Fibroblast of lung (primary cell): ENCODE results near the gene CCDC92B. TPM values are rescaled to one million over a fixed set of nuclear protein-coding genes. Genes with fewer than 3 reads are reported as not detected.

Source experiments
- DNase-seq, 2 donors: peaks; one replicate each; pipeline versions ENCODE4 v3.0.0 to v3.0.0-alpha.2; 2010; ENCODE audit warnings: low read depth in 2 of 2
- H2AFZ ChIP-seq: 2 replicates; pipeline ENCODE4 v1.5.1; 2012; ENCODE audit warnings: low read length, control low read depth, inconsistent platforms
- H3K27ac ChIP-seq: 2 replicates; pipeline ENCODE4 v1.5.1; 2011; ENCODE audit warnings: low read length, control low read depth; ENCODE audit not compliant: insufficient read depth
- H3K27me3 ChIP-seq: 2 replicates; pipeline ENCODE4 v1.5.1; 2011; ENCODE audit warnings: mild to moderate bottlenecking, low read length; ENCODE audit not compliant: control insufficient read depth, insufficient read depth
- H3K36me3 ChIP-seq: 2 replicates; pipeline ENCODE4 v1.5.1; 2011; ENCODE audit warnings: low read length; ENCODE audit not compliant: control insufficient read depth, insufficient read depth
- H3K4me1 ChIP-seq: 2 replicates; pipeline ENCODE4 v1.5.1; 2011; ENCODE audit warnings: low read length; ENCODE audit not compliant: control insufficient read depth, insufficient read depth; ENCODE audit errors: extremely low read depth
- H3K4me2 ChIP-seq: 2 replicates; pipeline ENCODE4 v1.5.1; 2011; ENCODE audit warnings: low read length, control low read depth; ENCODE audit not compliant: insufficient read depth; ENCODE audit errors: extremely low read depth
- H3K4me3 ChIP-seq, 4 experiments: fragments of 200-600 bp in 1 of 4; sonication (generic) in 1 of 4; replicated peaks in 1 of 4; 2 replicates each; pipeline ENCODE4 v1.5.1; 2011 to 2016; ENCODE audit warnings: low read length in 4 of 4, low read depth in 3 of 4, mild to moderate bottlenecking in 3 of 4, control low read depth in 2 of 4, inconsistent platforms in 1 of 4, mixed read lengths in 1 of 4; ENCODE audit not compliant: insufficient read depth in 1 of 4; ENCODE audit errors: control extremely low read depth in 1 of 4
- H3K79me2 ChIP-seq: 2 replicates; pipeline ENCODE4 v1.5.1; 2012; ENCODE audit warnings: mild to moderate bottlenecking, low read length, inconsistent platforms; ENCODE audit not compliant: control insufficient read depth, insufficient read depth
- H3K9ac ChIP-seq: 2 replicates; pipeline ENCODE4 v1.5.1; 2011; ENCODE audit warnings: mild to moderate bottlenecking, low read length, control low read depth; ENCODE audit not compliant: insufficient read depth
- H3K9me3 ChIP-seq: 2 replicates; pipeline ENCODE4 v1.5.1; 2012; ENCODE audit warnings: low read depth, low read length; ENCODE audit not compliant: control insufficient read depth, insufficient read depth
- H4K20me1 ChIP-seq: 2 replicates; pipeline ENCODE4 v1.5.1; 2011; ENCODE audit warnings: low read length; ENCODE audit not compliant: control insufficient read depth, insufficient read depth; ENCODE audit errors: extremely low read depth
- CTCF ChIP-seq, 2 donors: IDR thresholded peaks in 1 of 2; conservative IDR thresholded peaks in 1 of 2; 1 replicate in 1 of 2; 2 replicates in 1 of 2; pipeline ENCODE4 v1.5.1; 2011 to 2012; ENCODE audit warnings: low read length in 2 of 2, control low read depth in 1 of 2, inconsistent platforms in 1 of 2, low read depth in 1 of 2, mild to moderate bottlenecking in 1 of 2
- EZH2 ChIP-seq: IDR thresholded peaks from 2 replicates; pipeline ENCODE4 v1.5.1; 2012; ENCODE audit warnings: low read length, control low read depth, mild to moderate bottlenecking; ENCODE audit errors: missing control alignments
- polyA minus RNA-seq: library from RNA; depleted of rRNA, polyadenylated mRNA; stranded (reverse); fragments of >200 nt; gene quantifications from 2 replicates; pipeline ENCODE4 v1.2.3, GENCODE V29; 2011; ENCODE audit warnings: low replicate concordance
- polyA plus RNA-seq, 2 donors: library from polyadenylated mRNA; depleted of rRNA in 1 of 2; stranded (reverse) in 1 of 2; unstranded in 1 of 2; fragments of >200 nt; gene quantifications; 2 replicates each; pipeline ENCODE4 v1.2.1, GENCODE V29; 2011 to 2012; ENCODE audit warnings: missing spikeins in 1 of 2
- total RNA-seq: library from RNA; depleted of rRNA; stranded (reverse); fragments of >200 nt; gene quantifications from 2 replicates; pipeline ENCODE4 v1.2.1, GENCODE V29; 2014

CCDC92B gene
- total RNA-seq (not detected in 2 replicates), polyA plus RNA-seq (not detected in 2 replicates), polyA minus RNA-seq (not detected in 2 replicates)
- not detected in 2 replicates for polyA plus RNA-seq (2012)

GRCh38 chr17:2749058-2749783 lies at the start of gene CCDC92B:
Gene CCDC92B, minus strand, starts transcription at chr17:2749652. Its CDS starts 14,507 bp downstream, at chr17:2735145.
- no peak for DNase-seq

GRCh38 chr17:2798678-2799077 lies 49.2 kb upstream of the CCDC92B start:
- Histone ChIP-seq H3K27me3 (peaks cover 3% of the 10 kb centered on the region), H3K79me2 (no peaks in the 10 kb centered on the region), H3K36me3 (no peaks in the 10 kb centered on the region), H4K20me1 (no peaks in the 10 kb centered on the region), H2AFZ (no peak overlapping the region), H3K9me3 (no peaks in the 10 kb centered on the region), H3K4me2 (no peak overlapping the region), H3K27ac (no peak overlapping the region), H3K4me1 (no peaks in the 10 kb centered on the region), H3K9ac (no peak overlapping the region), H3K4me3 (no peak overlapping the region)
- TF ChIP-seq EZH2: no peak
- TF ChIP-seq CTCF (conservative IDR thresholded peaks at IDR 0.05 in 1 of 2, IDR thresholded peaks at IDR 0.05 in 1 of 2; ENCODE audit: low read depth in 1 of 2, low read length in 2 of 2): no peak
- no peak for DNase-seq

More at GRCh38 chr17:2749058-2749783, at the start of gene CCDC92B:
- Histone ChIP-seq H3K36me3 (no peaks in the 10 kb centered on the region), H3K4me1 (no peaks in the 10 kb centered on the region), H3K4me2 (peak within 1 kb of the TSS; percentile 13), H3K9me3 (no peaks in the 10 kb centered on the region), H3K27me3 (peaks cover 7% of the 10 kb centered on the region), H2AFZ (no peak within 1 kb of the TSS), H3K4me3 (no peak within 1 kb of the TSS), H4K20me1 (no peaks in the 10 kb centered on the region), H3K79me2 (no peaks in the 10 kb centered on the region), H3K27ac (no peak within 1 kb of the TSS), H3K9ac (no peak within 1 kb of the TSS)
- no peak for TF ChIP-seq EZH2
- TF ChIP-seq CTCF (conservative IDR thresholded peaks at IDR 0.05 in 1 of 2, IDR thresholded peaks at IDR 0.05 in 1 of 2; ENCODE audit: low read depth in 1 of 2, low read length in 2 of 2): no peak

- H3K4me1 ChIP-seq: no peaks in the 10 kb centered on the region
- TF ChIP-seq CTCF (conservative IDR thresholded peaks at IDR 0.05 in 1 of 2, IDR thresholded peaks at IDR 0.05 in 1 of 2; ENCODE audit: low read depth in 1 of 2, low read length in 2 of 2) (no peak), EZH2 (no peak)
Observed at GRCh38 chr17:2798188-2798587, 48.7 kb upstream of the CCDC92B start.

More at GRCh38 chr17:2798188-2798587, 48.7 kb upstream of the CCDC92B start:
- DNase-seq: no peak
- Histone ChIP-seq H3K4me2 (no peak overlapping the region), H2AFZ (no peak overlapping the region), H3K36me3 (no peaks in the 10 kb centered on the region), H3K9me3 (no peaks in the 10 kb centered on the region), H4K20me1 (no peaks in the 10 kb centered on the region), H3K27ac (no peak overlapping the region), H3K9ac (no peak overlapping the region), H3K4me3 (no peak overlapping the region), H3K27me3 (peaks cover 3% of the 10 kb centered on the region), H3K79me2 (no peaks in the 10 kb centered on the region)
